GM12878 (cell line): Measurements from ENCODE around the gene IRF1. TPM values are rescaled to one million over a fixed set of nuclear protein-coding genes. Genes with fewer than 3 reads are reported as not detected.

Experiments
- ATAC-seq: fragments of 200-7000 bp; cut with Tn5 transposase; 3 replicates; pipeline ENCODE4 v1.9.1; 2020; ENCODE audit warnings: mild to moderate bottlenecking, moderate library complexity
- BruUV-seq: library from RNA; stranded (reverse); fragments of 400-500 nt; replicated peaks from 2 replicates; lab custom pipeline; 2021; lab: Mats Ljungman, UMichigan
- CTCF ChIA-PET: fragments of 300-600 bp; sonication (Branson Sonifier 250); formaldehyde crosslinking; extraction: SDS; loops from one replicate; lab custom pipeline; 2021; ENCODE audit warnings: inconsistent platforms; lab: Yijun Ruan, JAX
- POLR2A ChIA-PET: fragments of 350-600 bp; formaldehyde crosslinking; extraction: SDS; loops from one replicate; lab custom pipeline; 2021; ENCODE audit warnings: inconsistent platforms; lab: Charles Lee
- RAD21 ChIA-PET: fragments of 300-600 bp; sonication (Branson Sonifier 250); formaldehyde crosslinking; loops from one replicate; lab custom pipeline; 2023; ENCODE audit warnings: antibody characterized with exemption; ENCODE audit not compliant: unreplicated experiment; lab: Charles Lee
- SMC1A ChIA-PET: fragments of 300-600 bp; sonication (Branson Sonifier 250); formaldehyde crosslinking; loops from one replicate; lab custom pipeline; 2023; ENCODE audit not compliant: unreplicated experiment, uncharacterized antibody; lab: Charles Lee
- DNase-seq: peaks from one replicate; pipeline ENCODE4 v3.0.0-alpha.2; 2011; ENCODE audit warnings: low read depth, low spot score
- FAIRE-seq: peaks from 3 replicates; lab custom pipeline; 2011; peaks lifted over from hg19 to GRCh38; lab: Jason Lieb, UNC
- H2AFZ ChIP-seq: 2 replicates; pipeline ENCODE4 v1.6.0; 2011; ENCODE audit warnings: low read depth, low read length, control low read depth; ENCODE audit not compliant: control insufficient read depth
- H3K27ac ChIP-seq: 2 replicates; pipeline ENCODE4 v1.5.1; 2011; ENCODE audit warnings: control low read depth; ENCODE audit not compliant: control insufficient read depth, insufficient read depth
- H3K27me3 ChIP-seq, 2 experiments: replicated peaks in 1 of 2; 2 replicates each; pipeline versions ENCODE4 v1.6.0 to v1.6.1; 2011; ENCODE audit warnings: low read length in 1 of 2; ENCODE audit not compliant: control insufficient read depth in 2 of 2, insufficient read depth in 2 of 2
- H3K36me3 ChIP-seq, 2 experiments: 2 replicates each; pipeline ENCODE4 v1.5.1; 2011; ENCODE audit warnings: low read length in 1 of 2; ENCODE audit not compliant: control insufficient read depth in 2 of 2, insufficient read depth in 2 of 2
- H3K4me1 ChIP-seq: 2 replicates; pipeline ENCODE4 v1.6.1; 2011; ENCODE audit warnings: mild to moderate bottlenecking, low read length, moderate library complexity, mixed read lengths; ENCODE audit not compliant: control insufficient read depth, insufficient read depth
- H3K4me2 ChIP-seq: 2 replicates; pipeline ENCODE4 v1.6.0; 2011; ENCODE audit warnings: control low read depth; ENCODE audit not compliant: control insufficient read depth, insufficient read depth
- H3K4me3 ChIP-seq: fragments of 200-600 bp; sonication (generic); 2 replicates; pipeline ENCODE4 v1.5.1; 2016
- H3K79me2 ChIP-seq: 2 replicates; pipeline ENCODE4 v1.6.0; 2011; ENCODE audit warnings: low read length; ENCODE audit not compliant: control insufficient read depth, insufficient read depth
- H3K9ac ChIP-seq: 2 replicates; pipeline ENCODE4 v1.8.0; 2011; ENCODE audit warnings: low read length, control low read depth, mixed read lengths; ENCODE audit not compliant: control insufficient read depth, insufficient read depth
- H3K9me3 ChIP-seq: replicated peaks from 3 replicates; pipeline ENCODE4 v1.5.1; 2011; ENCODE audit warnings: mild to moderate bottlenecking, low read length; ENCODE audit not compliant: control insufficient read depth, insufficient read depth
- H4K20me1 ChIP-seq: 2 replicates; pipeline ENCODE4 v1.6.0; 2011; ENCODE audit not compliant: control insufficient read depth, insufficient read depth
- NBN ChIP-seq: fragments of 450-650 bp; IDR thresholded peaks from 2 replicates; pipeline ENCODE4 v1.6.1; 2016
- POLR2A ChIP-seq: IDR thresholded peaks from 2 replicates; pipeline ENCODE4 v1.6.1; 2011; ENCODE audit warnings: low read depth, mild to moderate bottlenecking, low read length
- SREBF2 ChIP-seq: IDR thresholded peaks from 2 replicates; pipeline ENCODE4 v1.6.1; 2012; ENCODE audit warnings: mild to moderate bottlenecking, low read length
- WRNIP1 ChIP-seq: IDR thresholded peaks from 2 replicates; pipeline ENCODE4 v1.6.1; 2011; ENCODE audit warnings: low read depth, low read length, improper control_type of control experiment, borderline replicate concordance
- WGBS: methylation state at CpG from one replicate; pipeline ENCODE4 v1.1.6; 2016; ENCODE audit warnings: low lambda C conversion rate; ENCODE audit not compliant: insufficient replicate concordance, insufficient coverage; ENCODE audit errors: missing lambda C conversion rate; 5-methylcytosine and 5-hydroxymethylcytosine counted together
- in situ Hi-C: fragments of 300-500 bp; cut with MboI; formaldehyde crosslinking; loops from 9 replicates; pipeline ENCODE4 v1.14.3; 2018; ENCODE audit warnings: mixed read lengths
- intact Hi-C: fragments of 100-400 bp; cut with micrococcal nuclease; formaldehyde crosslinking; loops from one replicate; pipeline ENCODE4 v1.14.2; 2022; ENCODE audit not compliant: unreplicated experiment
- polyA plus RNA-seq, 11 experiments: library from polyadenylated mRNA; depleted of rRNA in 4 of 11; unstranded in 6 of 11; stranded (reverse) in 5 of 11; fragments of >200 nt; fragmentation: Nextera tagmentation in 4 of 11; fragmentation: Illumina TruSeq in 1 of 11; extraction: Ambion mirVana in 4 of 11; extraction: Trizol in 1 of 11; gene quantifications; 1 replicate in 1 of 11; 2 replicates in 10 of 11; pipeline versions ENCODE4 v1.2.1 to v1.2.3, GENCODE V29; 2011 to 2016; ENCODE audit warnings: inconsistent platforms in 2 of 11, missing spikeins in 2 of 11, low read depth in 1 of 11
- total RNA-seq, 4 experiments: library from RNA; depleted of rRNA in 3 of 4; stranded (reverse); fragments of >200 nt in 3 of 4; fragmentation: Illumina TruSeq in 1 of 4; extraction: Trizol in 1 of 4; gene quantifications; 2 replicates each; pipeline versions ENCODE4 v1.2.1 to v1.2.3, GENCODE V29; 2013 to 2021
- TF ChIP-seq, protein P1 (sequence below): fragments of 450-650 bp; formaldehyde crosslinking; IDR thresholded peaks from 2 replicates; pipeline ENCODE4 v1.5.0; 2022; ENCODE audit warnings: mild to moderate bottlenecking, missing genetic modification characterization

IRF1 gene
- total and polyA plus RNA-seq, 10 of the 15 experiments (the other 5 are each of a cell fraction or from before 2014, with no cell fraction given), result 6.9 to 68.0 (median 49.6) TPM

GRCh38 chr5:132461569-132462070 is 29.0 kb downstream of the IRF1 start:
- no peak overlapping the region for H3K4me2 ChIP-seq
- RAD21 ChIA-PET, result no interaction called here

More at GRCh38 chr5:132461569-132462070, 29.0 kb downstream of the IRF1 start:
- intact Hi-C loops, result no loop called here
- Histone ChIP-seq H3K4me3 (no peak overlapping the region), H2AFZ (no peak overlapping the region), H3K9ac (no peak overlapping the region), H4K20me1 (no peaks in the 10 kb centered on the region), H3K79me2 (peaks cover 13% of the 10 kb centered on the region), H3K27me3 (no peaks in the 10 kb centered on the region), H3K4me1 (peaks cover 78% of the 10 kb centered on the region), H3K27ac (no peak overlapping the region), H3K9me3 (no peaks in the 10 kb centered on the region), H3K36me3 (peaks cover 5 to 22% of the 10 kb centered on the region in 2 experiments; a peak in 3 of 4 replicates)
- WGBS, result 54% methylated on average over 2 of the region's 2 CpGs
- SMC1A ChIA-PET, result interaction anchor here (15.9 kb wide), 1 partner anchor 31 kb away, joined by 300 read pairs; no protein-coding TSS in a partner anchor
- no peak for FAIRE-seq
- ATAC-seq, result no peak
- CTCF ChIA-PET, result interaction anchor here (12.8 kb wide), 1 partner anchor 34 kb away, joined by 139 read pairs; no protein-coding TSS in a partner anchor
- TSS peak; percentile 20 for BruUV-seq
- in situ Hi-C loops, result no loop called here
- POLR2A ChIA-PET, result no interaction called here
- TF ChIP-seq SREBF2 (no peak), POLR2A (no peak), WRNIP1 (no peak), NBN (no peak)
- TF ChIP-seq, protein P1, sequence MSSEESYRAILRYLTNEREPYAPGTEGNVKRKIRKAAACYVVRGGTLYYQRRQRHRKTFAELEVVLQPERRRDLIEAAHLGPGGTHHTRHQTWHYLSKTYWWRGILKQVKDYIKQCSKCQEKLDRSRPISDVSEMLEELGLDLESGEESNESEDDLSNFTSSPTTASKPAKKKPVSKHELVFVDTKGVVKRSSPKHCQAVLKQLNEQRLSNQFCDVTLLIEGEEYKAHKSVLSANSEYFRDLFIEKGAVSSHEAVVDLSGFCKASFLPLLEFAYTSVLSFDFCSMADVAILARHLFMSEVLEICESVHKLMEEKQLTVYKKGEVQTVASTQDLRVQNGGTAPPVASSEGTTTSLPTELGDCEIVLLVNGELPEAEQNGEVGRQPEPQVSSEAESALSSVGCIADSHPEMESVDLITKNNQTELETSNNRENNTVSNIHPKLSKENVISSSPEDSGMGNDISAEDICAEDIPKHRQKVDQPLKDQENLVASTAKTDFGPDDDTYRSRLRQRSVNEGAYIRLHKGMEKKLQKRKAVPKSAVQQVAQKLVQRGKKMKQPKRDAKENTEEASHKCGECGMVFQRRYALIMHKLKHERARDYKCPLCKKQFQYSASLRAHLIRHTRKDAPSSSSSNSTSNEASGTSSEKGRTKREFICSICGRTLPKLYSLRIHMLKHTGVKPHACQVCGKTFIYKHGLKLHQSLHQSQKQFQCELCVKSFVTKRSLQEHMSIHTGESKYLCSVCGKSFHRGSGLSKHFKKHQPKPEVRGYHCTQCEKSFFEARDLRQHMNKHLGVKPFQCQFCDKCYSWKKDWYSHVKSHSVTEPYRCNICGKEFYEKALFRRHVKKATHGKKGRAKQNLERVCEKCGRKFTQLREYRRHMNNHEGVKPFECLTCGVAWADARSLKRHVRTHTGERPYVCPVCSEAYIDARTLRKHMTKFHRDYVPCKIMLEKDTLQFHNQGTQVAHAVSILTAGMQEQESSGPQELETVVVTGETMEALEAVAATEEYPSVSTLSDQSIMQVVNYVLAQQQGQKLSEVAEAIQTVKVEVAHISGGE (CRISPR knock-in tag), result no peak
- no peak for DNase-seq
